PC-3 (cell line): ENCODE results near the gene CNNM1. TPM values are rescaled to one million over a fixed set of nuclear protein-coding genes. Genes with fewer than 3 reads are reported as not detected.
A peak's percentile ranks its signal among the peaks of the same experiment; 100 is the strongest.

ENCODE experiments used
- ATAC-seq: fragments of 200-7000 bp; cut with Tn5 transposase; 2 replicates; pipeline ENCODE4 v1.9.1; 2020; ENCODE audit warnings: mild to moderate bottlenecking, moderate library complexity
- BruUV-seq: library from RNA; stranded (reverse); fragments of 400-500 nt; replicated peaks from 2 replicates; lab custom pipeline; 2021; lab: Mats Ljungman, UMichigan
- CTCF ChIA-PET: fragments of 300-600 bp; sonication (Branson Sonifier 250); formaldehyde crosslinking; loops from one replicate; lab custom pipeline; 2022; ENCODE audit warnings: antibody characterized with exemption; lab: Charles Lee
- POLR2A ChIA-PET: fragments of 300-600 bp; sonication (Branson Sonifier 250); formaldehyde crosslinking; loops from one replicate; lab custom pipeline; 2022; ENCODE audit warnings: antibody characterized with exemption; ENCODE audit not compliant: unreplicated experiment; lab: Charles Lee
- DNase-seq: peaks from one replicate; pipeline ENCODE4 v3.0.0-alpha.2; 2015
- H2AFZ ChIP-seq: fragments of 300-600 bp; sonication (generic); 2 replicates; pipeline ENCODE4 v1.6.0; 2016; ENCODE audit warnings: antibody characterized with exemption, low read length
- H3F3A ChIP-seq: fragments of 300-600 bp; sonication (generic); one replicate; pipeline ENCODE4 v1.6.0; 2017; ENCODE audit warnings: antibody characterized with exemption, low read length, control low read depth, mild to moderate bottlenecking; ENCODE audit not compliant: unreplicated experiment
- H3K27ac ChIP-seq: fragments of 300-600 bp; sonication (generic); 2 replicates; pipeline ENCODE4 v1.5.1; 2016; ENCODE audit warnings: mild to moderate bottlenecking, low read length
- H3K27me3 ChIP-seq: fragments of 300-600 bp; sonication (generic); 2 replicates; pipeline ENCODE4 v1.6.1; 2016; ENCODE audit warnings: low read length, mixed read lengths
- H3K36me3 ChIP-seq: fragments of 300-600 bp; sonication (generic); 2 replicates; pipeline ENCODE4 v1.6.1; 2016; ENCODE audit warnings: low read depth, mixed run types, low read length, mixed read lengths
- H3K4me1 ChIP-seq: fragments of 300-600 bp; sonication (generic); 2 replicates; pipeline ENCODE4 v1.5.1; 2016; ENCODE audit warnings: low read length; ENCODE audit not compliant: insufficient read depth
- H3K4me2 ChIP-seq: fragments of 300-600 bp; sonication (generic); 2 replicates; pipeline ENCODE4 v1.6.0; 2016; ENCODE audit warnings: low read length
- H3K4me3 ChIP-seq: fragments of 300-600 bp; sonication (generic); 2 replicates; pipeline ENCODE4 v1.5.1; 2016; ENCODE audit warnings: mild to moderate bottlenecking, low read length, mixed read lengths
- H3K79me2 ChIP-seq: fragments of 300-600 bp; sonication (generic); 2 replicates; pipeline ENCODE4 v1.6.1; 2017; ENCODE audit warnings: low read length, mixed read lengths
- H3K9ac ChIP-seq: fragments of 300-600 bp; sonication (generic); 2 replicates; pipeline ENCODE4 v1.6.0; 2016; ENCODE audit warnings: mild to moderate bottlenecking, low read length
- H3K9me2 ChIP-seq: fragments of 300-600 bp; sonication (generic); replicated peaks from 2 replicates; pipeline ENCODE4 v1.6.1; 2016; ENCODE audit warnings: mixed run types, low read length, mixed read lengths
- H3K9me3 ChIP-seq: fragments of 300-600 bp; sonication (generic); 2 replicates; pipeline ENCODE4 v1.6.1; 2016; ENCODE audit warnings: low read length, mixed read lengths
- H4K20me1 ChIP-seq: fragments of 300-600 bp; sonication (generic); 2 replicates; pipeline ENCODE4 v1.6.1; 2016; ENCODE audit warnings: low read length, mixed read lengths
- CTCF ChIP-seq: fragments of 300-600 bp; sonication (generic); conservative IDR thresholded peaks from 2 replicates; pipeline ENCODE4 v1.5.1; 2017; ENCODE audit warnings: antibody characterized with exemption, low read depth, mild to moderate bottlenecking, low read length
- EZH2 ChIP-seq: fragments of 300-600 bp; sonication (generic); IDR thresholded peaks from one replicate; pipeline ENCODE4 v1.6.1; 2017; ENCODE audit warnings: antibody characterized with exemption, mild to moderate bottlenecking, low read length; ENCODE audit not compliant: unreplicated experiment
- EZH2phosphoT487 ChIP-seq: fragments of 300-600 bp; sonication (generic); IDR thresholded peaks from 2 replicates; pipeline ENCODE4 v1.6.1; 2018; ENCODE audit warnings: mild to moderate bottlenecking, antibody characterized with exemption, low read length, borderline replicate concordance
- intact Hi-C: fragments of 100-400 bp; cut with micrococcal nuclease; formaldehyde crosslinking; loops from 2 replicates; pipeline ENCODE4 v1.9.0; 2023
- total RNA-seq: library from RNA; depleted of rRNA; stranded (reverse); fragments of >200 nt; gene quantifications from 2 replicates; pipeline ENCODE4 v1.2.3, GENCODE V29; 2014

CNNM1 gene
- total RNA-seq, 1 experiment from 2014 or later = 3.3 TPM

- ATAC-seq = peak; percentile 92
- intact Hi-C loops = no loop called here
- Histone ChIP-seq H3K79me2 (peaks cover 7% of the 10 kb centered on the region; the same call in 1 of the 2 replicates), H3K4me1 (peaks cover 41% of the 10 kb centered on the region), H3K27me3 (no peaks in the 10 kb centered on the region), H3K4me2 (peak overlapping the region; percentile 74), H3F3A (peaks cover 3% of the 10 kb centered on the region), H2AFZ (peak overlapping the region; percentile 68; the same call in 1 of the 2 replicates), H3K36me3 (no peaks in the 10 kb centered on the region; the same call in 1 of the 2 replicates), H3K9me3 (no peaks in the 10 kb centered on the region), H3K9me2 (no peaks in the 10 kb centered on the region), H4K20me1 (no peaks in the 10 kb centered on the region), H3K4me3 (peak overlapping the region; percentile 44), H3K9ac (peak overlapping the region; percentile 35), H3K27ac (peak overlapping the region; percentile 85)
- POLR2A ChIA-PET = interaction anchor here (0.5 kb wide), 1 partner anchor 91 kb away, joined by 3 read pairs; the partner anchor contains the start of gene GOT1
- BruUV-seq = no TSS peak
- peak; percentile 84 for DNase-seq
- CTCF ChIA-PET = interaction anchor here (0.7 kb wide), 1 partner anchor 96 kb away, joined by 3 read pairs; no protein-coding TSS in a partner anchor
- no peak for TF ChIP-seq EZH2
- no peak for TF ChIP-seq CTCF
- TF ChIP-seq EZH2phosphoT487 = no peak
Observed at GRCh38 chr10:99339077-99339476, 9.9 kb downstream of the CNNM1 start.

- POLR2A ChIA-PET = interaction anchor here (0.5 kb wide), 1 partner anchor 91 kb away, joined by 3 read pairs; the partner anchor contains the start of gene GOT1
- no peak for ATAC-seq
- no TSS peak for BruUV-seq
Observed at GRCh38 chr10:99339563-99340047, 10.4 kb downstream of the CNNM1 start.

More at GRCh38 chr10:99339563-99340047, 10.4 kb downstream of the CNNM1 start:
- no peak for DNase-seq
- no peaks in the 10 kb centered on the region; the same call in 1 of the 2 replicates for H3K36me3 ChIP-seq
- peak overlapping the region; percentile 44; the same call in 1 of the 2 replicates for H3K4me3 ChIP-seq
- intact Hi-C loops = no loop called here
- peak overlapping the region; percentile 35; the same call in 1 of the 2 replicates for H3K9ac ChIP-seq
- no peaks in the 10 kb centered on the region for H3K9me2 ChIP-seq
- H4K20me1 ChIP-seq = no peaks in the 10 kb centered on the region
- peaks cover 7% of the 10 kb centered on the region; the same call in 1 of the 2 replicates for H3K79me2 ChIP-seq
- H3F3A ChIP-seq = peaks cover 3% of the 10 kb centered on the region
- CTCF ChIA-PET = no interaction called here
- TF ChIP-seq EZH2 (no peak), CTCF (no peak), EZH2phosphoT487 (no peak)
- H3K27me3 ChIP-seq = no peaks in the 10 kb centered on the region
- H3K9me3 ChIP-seq = no peaks in the 10 kb centered on the region
- H3K27ac ChIP-seq = peak overlapping the region; percentile 85
- peak overlapping the region; percentile 74 for H3K4me2 ChIP-seq
- peak overlapping the region; percentile 68; the same call in 1 of the 2 replicates for H2AFZ ChIP-seq
- peaks cover 46% of the 10 kb centered on the region for H3K4me1 ChIP-seq
